H1 (cell line): Measurements from ENCODE around the gene SLX9. TPM values are rescaled to one million over a fixed set of nuclear protein-coding genes. Genes with fewer than 3 reads are reported as not detected.

Source experiments
- CEBPB ChIP-seq: IDR thresholded peaks from 2 replicates; pipeline ENCODE4 v1.6.1; 2012; ENCODE audit warnings: low read depth, low read length
- HDAC2 ChIP-seq, 2 experiments: fragments of 300-600 bp in 1 of 2; sonication (generic) in 1 of 2; IDR thresholded peaks; 2 replicates each; pipeline ENCODE4 v1.6.1; 2011 to 2012; ENCODE audit warnings: low read depth in 2 of 2, low read length in 2 of 2, mild to moderate bottlenecking in 2 of 2, moderate library complexity in 2 of 2, borderline replicate concordance in 1 of 2, inconsistent platforms in 1 of 2
- RXRA ChIP-seq: IDR thresholded peaks from 2 replicates; pipeline ENCODE4 v1.6.1; 2011; ENCODE audit warnings: low read depth, mild to moderate bottlenecking, low read length, moderate library complexity; ENCODE audit not compliant: insufficient read depth
- TAF1 ChIP-seq: IDR thresholded peaks from 2 replicates; pipeline ENCODE4 v1.6.1; 2011; ENCODE audit warnings: mild to moderate bottlenecking, low read depth, low read length
- polyA plus RNA-seq, 7 experiments: library from polyadenylated mRNA; depleted of rRNA in 3 of 7; stranded (reverse) in 5 of 7; unstranded in 2 of 7; fragments of >200 nt in 5 of 7; fragments of 200-250 nt in 2 of 7; gene quantifications; 1 replicate in 5 of 7; 2 replicates in 1 of 7; 4 replicates in 1 of 7; pipeline versions ENCODE4 v1.2.1 to v1.2.3, GENCODE V29; 2011 to 2013; ENCODE audit warnings: missing spikeins in 2 of 7, mixed read lengths in 2 of 7
- total RNA-seq: library from RNA; stranded (reverse); fragmentation: NEBNext Ultra II Directional; extraction: Animal tissue kit (Norgen Biotek cat#: 25700); gene quantifications from 2 replicates; pipeline ENCODE4 v1.2.1, GENCODE V29; 2021

SLX9 gene
- total and polyA plus RNA-seq, 2 of the 8 experiments (the other 6 are each of a cell fraction or from before 2014, with no cell fraction given), result 17.7 to 57.3 TPM

GRCh38 chr21:44974676-44975075, 34.8 kb downstream of the SLX9 start (continued):
- TF ChIP-seq TAF1, result no peak
- TF ChIP-seq RXRA, result no peak
- no peak for TF ChIP-seq CEBPB
- no peak for TF ChIP-seq HDAC2 (IDR thresholded peaks at IDR 0.05; ENCODE audit: borderline replicate concordance in 1 of 2, low read depth in 2 of 2, low read length in 2 of 2)
